Testis (tissue), 3 donors: ENCODE data around the gene YY1AP1. TPM values are rescaled to one million over a fixed set of nuclear protein-coding genes. Genes with fewer than 3 reads are reported as not detected.
A peak's percentile ranks its signal among the peaks of the same experiment; 100 is the strongest.
"Not testable (repeated sequence)": the region's sequence is repeated elsewhere in the genome, so short reads cannot be mapped to it uniquely, and the experiment has no call there.

ENCODE experiments used
- DNase-seq: peaks from one replicate; pipeline ENCODE4 v3.0.0-alpha.2; 2019
- H3K27ac ChIP-seq, 2 donors: fragments of 200-600 bp; sonication (generic); one replicate each; pipeline ENCODE4 v1.5.1; 2019
- H3K27me3 ChIP-seq: fragments of 200-600 bp; sonication (generic); one replicate; pipeline ENCODE4 v1.5.1; 2019
- H3K36me3 ChIP-seq: fragments of 200-600 bp; sonication (generic); one replicate; pipeline ENCODE4 v1.5.1; 2017; ENCODE audit warnings: low read depth; ENCODE audit errors: missing control alignments
- H3K4me1 ChIP-seq: fragments of 200-600 bp; sonication (generic); one replicate; pipeline ENCODE4 v1.5.1; 2019
- H3K4me3 ChIP-seq, 2 donors: fragments of 200-600 bp; sonication (generic); one replicate each; pipeline ENCODE4 v1.5.1; 2017 to 2019
- H3K9me3 ChIP-seq: fragments of 200-600 bp; sonication (generic); one replicate; pipeline ENCODE4 v1.5.1; 2017
- POLR2A ChIP-seq: fragments of 450-650 bp; IDR thresholded peaks from one replicate; pipeline ENCODE4 v1.6.1; 2017; ENCODE audit warnings: antibody characterized with exemption, mild to moderate bottlenecking, moderate library complexity
- WGBS, 2 donors: methylation state at CpG; one replicate each; pipeline ENCODE4 v1.1.5; 2018; 5-methylcytosine and 5-hydroxymethylcytosine counted together
- intact Hi-C: fragments of 100-400 bp; cut with DNase I; formaldehyde crosslinking; loops from one replicate; pipeline ENCODE4 v1.15.1; 2023; ENCODE audit warnings: low total_unique reads
- polyA plus RNA-seq: library from polyadenylated mRNA; stranded (reverse); fragments of 350-450 nt; fragmentation: Illumina TruSeq; extraction: RNeasy Lipid Tissue Mini Kit (QIAGEN cat#74804); gene quantifications from one replicate; pipeline ENCODE4 v1.2.3, GENCODE V29; 2014; ENCODE audit warnings: low read depth, low replicate concordance; ENCODE audit not compliant: insufficient read depth
- total RNA-seq, 2 donors: library from RNA; depleted of rRNA; stranded (reverse); fragments of >200 nt; gene quantifications; one replicate each; pipeline ENCODE4 v1.2.3, GENCODE V29; 2016
- TF ChIP-seq, protein P1 (sequence below), 3 experiments: fragments of 450-650 bp in 2 of 3; fragments of 200-600 bp in 1 of 3; sonication (generic) in 1 of 3; IDR thresholded peaks; one replicate each; pipeline ENCODE4 v1.5.1; 2016 to 2019; ENCODE audit warnings: antibody characterized with exemption in 3 of 3, mild to moderate bottlenecking in 2 of 3, moderate library complexity in 1 of 3

Gene YY1AP1
- total and polyA plus RNA-seq, 3 donors from 2014 or later: 171 to 219 (median 205) TPM

DNA sequence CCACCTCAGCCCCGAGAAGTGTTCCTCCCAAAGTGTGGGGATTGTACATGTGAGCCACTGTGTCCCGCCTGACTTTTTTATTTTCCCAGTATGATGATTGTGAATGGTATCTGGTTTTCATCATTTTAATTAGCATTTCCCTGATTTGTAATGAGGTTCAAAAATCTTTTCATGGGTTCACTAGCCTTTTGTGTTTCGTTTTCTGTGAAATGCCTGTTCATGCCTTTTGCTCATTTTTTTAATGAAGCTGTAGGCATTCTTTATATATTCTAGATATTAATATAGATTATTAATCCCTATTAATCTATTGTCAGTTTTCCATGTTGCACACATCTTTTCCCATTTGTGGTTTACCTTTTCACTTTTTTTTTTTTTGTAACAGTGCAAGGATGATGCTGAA, 20.8 kb upstream of the YY1AP1 start:
- Histone ChIP-seq H3K4me3 (no peak overlapping the region), H3K27me3 (no peaks in the 10 kb centered on the region), H3K9me3 (no peaks in the 10 kb centered on the region), H3K36me3 (no peaks in the 10 kb centered on the region), H3K27ac (no peak overlapping the region), H3K4me1 (peaks cover 3% of the 10 kb centered on the region)
- WGBS, 2 donors: 96% methylated on average over 3 of the region's 3 CpGs
- intact Hi-C loops: no loop called here
- no peak for DNase-seq
- no peak for TF ChIP-seq POLR2A
- TF ChIP-seq, protein P1, sequence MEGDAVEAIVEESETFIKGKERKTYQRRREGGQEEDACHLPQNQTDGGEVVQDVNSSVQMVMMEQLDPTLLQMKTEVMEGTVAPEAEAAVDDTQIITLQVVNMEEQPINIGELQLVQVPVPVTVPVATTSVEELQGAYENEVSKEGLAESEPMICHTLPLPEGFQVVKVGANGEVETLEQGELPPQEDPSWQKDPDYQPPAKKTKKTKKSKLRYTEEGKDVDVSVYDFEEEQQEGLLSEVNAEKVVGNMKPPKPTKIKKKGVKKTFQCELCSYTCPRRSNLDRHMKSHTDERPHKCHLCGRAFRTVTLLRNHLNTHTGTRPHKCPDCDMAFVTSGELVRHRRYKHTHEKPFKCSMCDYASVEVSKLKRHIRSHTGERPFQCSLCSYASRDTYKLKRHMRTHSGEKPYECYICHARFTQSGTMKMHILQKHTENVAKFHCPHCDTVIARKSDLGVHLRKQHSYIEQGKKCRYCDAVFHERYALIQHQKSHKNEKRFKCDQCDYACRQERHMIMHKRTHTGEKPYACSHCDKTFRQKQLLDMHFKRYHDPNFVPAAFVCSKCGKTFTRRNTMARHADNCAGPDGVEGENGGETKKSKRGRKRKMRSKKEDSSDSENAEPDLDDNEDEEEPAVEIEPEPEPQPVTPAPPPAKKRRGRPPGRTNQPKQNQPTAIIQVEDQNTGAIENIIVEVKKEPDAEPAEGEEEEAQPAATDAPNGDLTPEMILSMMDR (IDR thresholded peaks at IDR 0.05): no peak

DNA sequence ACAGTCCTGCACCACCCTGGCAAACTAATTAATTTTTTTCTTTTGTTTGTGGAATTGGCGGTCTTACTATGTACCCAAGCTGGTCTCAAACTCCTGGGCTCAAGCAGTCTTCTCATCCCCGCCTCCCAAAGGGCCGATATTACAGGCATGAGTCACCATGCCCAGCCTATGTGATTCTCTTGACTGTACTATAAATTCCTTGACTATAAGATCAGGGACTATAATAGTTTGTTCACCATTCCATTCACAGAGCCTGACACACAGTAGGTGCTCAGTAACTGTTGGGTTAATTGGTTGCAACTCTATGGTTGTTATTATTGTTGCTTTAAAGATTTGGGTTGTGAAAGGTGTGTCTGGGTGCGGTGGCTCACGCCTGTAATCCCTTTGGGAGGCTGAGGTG, 17.6 kb upstream of the YY1AP1 start:
- Histone ChIP-seq H3K27ac (no peak overlapping the region), H3K27me3 (no peaks in the 10 kb centered on the region), H3K4me1 (peaks cover 3% of the 10 kb centered on the region), H3K36me3 (no peaks in the 10 kb centered on the region), H3K4me3 (no peak overlapping the region), H3K9me3 (no peaks in the 10 kb centered on the region)
- WGBS, 2 donors: 94 to 98% methylated on average over 5 of the region's 5 CpGs
- intact Hi-C loops: no loop called here
- TF ChIP-seq, protein P1 (IDR thresholded peaks at IDR 0.05): no peak
- no peak for TF ChIP-seq POLR2A
- no peak for DNase-seq

DNA sequence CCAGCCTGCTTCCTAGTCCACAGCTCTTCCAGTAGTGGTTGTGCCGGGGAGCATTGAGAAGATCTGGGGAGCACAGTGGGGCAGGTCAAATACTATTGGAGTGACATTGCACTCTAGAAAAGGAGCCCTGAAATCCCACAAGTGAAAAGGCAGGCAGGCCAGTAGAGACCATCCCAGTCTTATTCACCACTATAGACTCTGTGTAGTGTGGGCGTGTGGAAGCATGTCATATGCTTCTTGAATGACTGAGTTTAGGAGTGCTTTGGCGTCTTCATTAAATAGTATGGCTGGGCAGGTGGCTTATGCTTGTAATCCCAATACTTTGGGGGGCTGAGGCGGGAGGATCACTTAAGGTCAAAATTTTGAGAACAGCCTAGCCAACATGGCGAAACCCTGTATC, 15.8 kb upstream of the YY1AP1 start:
- H3K36me3 ChIP-seq, H3K27ac ChIP-seq, H3K4me1 ChIP-seq, intact Hi-C loops, H3K4me3 ChIP-seq, DNase-seq, H3K27me3 ChIP-seq, H3K9me3 ChIP-seq: not testable (repeated sequence)
- WGBS, 2 donors: 98 to 100% methylated on average over 4 to 5 of the region's 5 CpGs

DNA sequence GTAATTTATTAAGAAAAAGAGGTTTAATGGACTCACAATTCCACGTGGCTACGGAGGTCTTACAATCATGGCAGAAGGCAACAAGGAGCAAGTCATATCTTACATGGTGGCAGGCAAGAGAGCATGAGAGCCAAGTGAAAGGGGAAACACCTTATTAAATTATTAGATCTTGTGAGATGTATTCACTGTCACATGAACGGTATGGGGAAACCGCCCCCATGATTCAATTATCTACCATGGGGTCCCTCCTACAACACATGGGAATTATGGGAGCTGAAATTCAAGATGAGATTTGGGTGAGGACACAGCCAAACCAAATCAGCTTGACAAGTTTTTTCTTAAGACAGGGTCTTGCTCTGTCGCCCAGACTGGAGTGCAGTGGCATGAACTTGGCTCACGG, 14.6 kb upstream of the YY1AP1 start:
- WGBS, 2 donors: 84 to 94% methylated on average over 6 of the region's 6 CpGs

DNA sequence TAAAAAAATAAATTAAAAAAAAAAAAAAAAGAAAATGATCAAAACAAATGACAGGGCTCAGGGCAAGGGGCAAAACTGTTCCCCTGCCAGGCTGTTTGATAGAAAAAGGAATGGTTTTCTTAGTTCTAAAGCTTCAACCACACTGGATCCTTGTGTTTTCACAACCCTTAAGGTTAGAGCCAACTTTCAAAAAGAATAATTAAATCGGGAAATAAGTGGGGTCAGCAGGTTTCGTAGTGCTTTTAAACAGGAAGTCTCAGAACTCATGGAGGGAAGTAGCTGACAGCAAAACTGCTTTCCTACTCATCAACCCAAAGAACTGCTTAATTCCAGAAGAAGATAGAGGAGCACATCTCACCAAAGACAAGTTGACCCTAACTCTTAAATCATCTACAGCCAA, 13.1 kb upstream of the YY1AP1 start:
- H3K4me3 ChIP-seq, H3K9me3 ChIP-seq, H3K36me3 ChIP-seq, H3K4me1 ChIP-seq, H3K27me3 ChIP-seq, H3K27ac ChIP-seq, DNase-seq, intact Hi-C loops: not testable (repeated sequence)
- WGBS, 2 donors: 36 to 51% methylated on average over 2 of the region's 2 CpGs

More for the DNA sequence above, 14.6 kb upstream of the YY1AP1 start:
- Histone ChIP-seq H3K9me3 (no peaks in the 10 kb centered on the region), H3K27ac (no peak overlapping the region), H3K4me1 (peaks cover 7% of the 10 kb centered on the region), H3K4me3 (no peak overlapping the region), H3K27me3 (no peaks in the 10 kb centered on the region), H3K36me3 (no peaks in the 10 kb centered on the region)
- DNase-seq: no peak
- TF ChIP-seq, protein P1 (IDR thresholded peaks at IDR 0.05): no peak
- TF ChIP-seq POLR2A: no peak
- intact Hi-C loops: no loop called here

DNA sequence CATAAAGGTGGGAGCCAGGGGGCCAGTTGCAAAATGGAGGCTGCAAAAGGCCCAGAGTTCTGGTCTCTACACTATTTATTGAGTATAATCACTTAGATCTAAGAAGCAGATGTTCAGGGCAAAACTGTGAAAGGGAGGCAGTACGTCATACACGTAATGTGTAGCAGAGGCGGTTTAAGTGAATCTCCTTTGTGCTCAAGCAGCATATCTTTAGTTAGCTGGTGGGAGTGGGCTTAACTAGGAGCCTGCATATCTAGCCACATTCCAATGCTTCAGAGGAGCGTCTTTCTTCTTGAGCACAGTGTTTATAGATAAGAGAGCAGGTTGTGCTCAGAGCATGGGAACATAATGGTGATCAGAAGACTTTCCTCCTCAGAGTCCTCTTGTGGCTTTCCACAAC, 10.5 kb upstream of the YY1AP1 start:
- DNase-seq: peak; percentile 38
- H3K27ac ChIP-seq: peak overlapping the region; percentile 2 to 26
- 62 to 74% methylated on average over 4 of the region's 4 CpGs for WGBS, 2 donors
- H3K27me3 ChIP-seq, H3K4me1 ChIP-seq, H3K36me3 ChIP-seq, H3K4me3 ChIP-seq, intact Hi-C loops, H3K9me3 ChIP-seq: not testable (repeated sequence)
